Caco-2 (cell line): ENCODE measurements around the gene SGCG. TPM values are rescaled to one million over a fixed set of nuclear protein-coding genes. Genes with fewer than 3 reads are reported as not detected.

Experiments used
- BruUV-seq: library from RNA; stranded (reverse); fragments of 400-500 nt; replicated peaks from 2 replicates; lab custom pipeline; 2021; lab: Mats Ljungman, UMichigan
- CTCF ChIA-PET: fragments of 300-600 bp; sonication (Branson Sonifier 250); formaldehyde crosslinking; loops from one replicate; lab custom pipeline; 2022; ENCODE audit warnings: antibody characterized with exemption; lab: Charles Lee
- POLR2A ChIA-PET: fragments of 300-600 bp; sonication (Branson Sonifier 250); formaldehyde crosslinking; loops from one replicate; lab custom pipeline; 2022; ENCODE audit warnings: antibody characterized with exemption; lab: Charles Lee
- DNase-seq, 2 experiments: peaks; one replicate each; pipeline versions ENCODE4 v3.0.0 to v3.0.0-alpha.2; 2020 to 2022
- H3K27me3 ChIP-seq: replicated peaks from 2 replicates; pipeline ENCODE4 v1.6.0; 2011; ENCODE audit warnings: low read length; ENCODE audit not compliant: control insufficient read depth, insufficient read depth
- H3K36me3 ChIP-seq: 2 replicates; pipeline ENCODE4 v1.5.1; 2011; ENCODE audit warnings: low read length; ENCODE audit not compliant: control insufficient read depth, insufficient read depth
- H3K4me1 ChIP-seq: fragments of 250-450 bp; sonication (Bioruptor Pico); 2 replicates; pipeline ENCODE4 v1.5.1; 2020; ENCODE audit warnings: mild to moderate bottlenecking
- H3K4me3 ChIP-seq: 2 replicates; pipeline ENCODE4 v1.5.1; 2011; ENCODE audit warnings: low read depth, mild to moderate bottlenecking, control low read depth, low read length
- H3K9me3 ChIP-seq: fragments of 250-450 bp; sonication (Bioruptor Pico); 2 replicates; pipeline ENCODE4 v1.5.1; 2020; ENCODE audit warnings: mild to moderate bottlenecking, moderate library complexity
- H3K27ac Mint-ChIP-seq: one replicate; pipeline ENCODE4 v1.8.0; 2022; ENCODE audit warnings: mixed read lengths; ENCODE audit not compliant: unreplicated experiment
- H3K27me3 Mint-ChIP-seq: one replicate; pipeline ENCODE4 v1.8.0; 2022; ENCODE audit warnings: mixed read lengths; ENCODE audit not compliant: insufficient read depth, unreplicated experiment
- H3K36me3 Mint-ChIP-seq: one replicate; pipeline ENCODE4 v1.8.0; 2022; ENCODE audit warnings: mild to moderate bottlenecking, mixed read lengths; ENCODE audit not compliant: insufficient read depth, unreplicated experiment
- H3K4me1 Mint-ChIP-seq: one replicate; pipeline ENCODE4 v1.8.0; 2022; ENCODE audit warnings: low read depth, mixed read lengths; ENCODE audit not compliant: unreplicated experiment
- H3K4me3 Mint-ChIP-seq: one replicate; pipeline ENCODE4 v1.8.0; 2022; ENCODE audit warnings: mild to moderate bottlenecking, moderate library complexity, mixed read lengths; ENCODE audit not compliant: unreplicated experiment
- H3K9me3 Mint-ChIP-seq: one replicate; pipeline ENCODE4 v1.8.0; 2022; ENCODE audit warnings: mixed read lengths; ENCODE audit not compliant: unreplicated experiment
- CTCF ChIP-seq, 2 experiments: fragments of 200-600 bp in 1 of 2; IDR thresholded peaks; 1 replicate in 1 of 2; 2 replicates in 1 of 2; pipeline versions ENCODE4 v1.5.1 to v1.8.0; 2011 to 2022; ENCODE audit warnings: antibody characterized with exemption in 1 of 2, control low read depth in 1 of 2, inconsistent platforms in 1 of 2, low read depth in 1 of 2, low read length in 1 of 2, mild to moderate bottlenecking in 1 of 2, moderate library complexity in 1 of 2; ENCODE audit not compliant: insufficient read depth in 1 of 2, severe bottlenecking in 1 of 2, unreplicated experiment in 1 of 2
- intact Hi-C: fragments of 100-400 bp; cut with micrococcal nuclease; formaldehyde crosslinking; loops from one replicate; pipeline ENCODE4 v1.10.0; 2022; ENCODE audit not compliant: unreplicated experiment
- total RNA-seq: library from RNA; stranded (reverse); gene quantifications from 2 replicates; pipeline ENCODE4 v1.2.3, GENCODE V29; 2022

The SGCG gene
- total RNA-seq, 1 experiment from 2014 or later = not detected

GRCh38 chr13:23268441-23268840 lies 87.7 kb downstream of the SGCG start:
- H3K36me3 ChIP-seq = no peaks in the 10 kb centered on the region
- H3K27me3 ChIP-seq = no peaks in the 10 kb centered on the region
- Mint-ChIP-seq H3K4me3 (no peak overlapping the region), H3K36me3 (no peaks in the 10 kb centered on the region), H3K27ac (no peak overlapping the region), H3K27me3 (peaks cover 7% of the 10 kb centered on the region), H3K4me1 (no peaks in the 10 kb centered on the region), H3K9me3 (no peaks in the 10 kb centered on the region)
- no peak for TF ChIP-seq CTCF (IDR thresholded peaks at IDR 0.05; ENCODE audit: insufficient read depth in 1 of 2, low read depth in 1 of 2, low read length in 1 of 2, severe bottlenecking in 1 of 2, unreplicated experiment in 1 of 2)
- H3K4me3 ChIP-seq = no peak overlapping the region
- CTCF ChIA-PET = no interaction called here
- no peaks in the 10 kb centered on the region for H3K4me1 ChIP-seq
- H3K9me3 ChIP-seq = no peaks in the 10 kb centered on the region
- POLR2A ChIA-PET = no interaction called here
- BruUV-seq = no TSS peak
- no peak for DNase-seq
- intact Hi-C loops = no loop called here

GRCh38 chr13:23271331-23271730 lies 90.6 kb downstream of the SGCG start:
- Histone ChIP-seq H3K4me1 (no peaks in the 10 kb centered on the region), H3K9me3 (no peaks in the 10 kb centered on the region), H3K4me3 (no peak overlapping the region), H3K27me3 (no peaks in the 10 kb centered on the region), H3K36me3 (no peaks in the 10 kb centered on the region)
- Mint-ChIP-seq H3K36me3 (no peaks in the 10 kb centered on the region), H3K4me3 (no peak overlapping the region), H3K27ac (no peak overlapping the region), H3K4me1 (no peaks in the 10 kb centered on the region), H3K9me3 (no peaks in the 10 kb centered on the region), H3K27me3 (peaks cover 7% of the 10 kb centered on the region)
- TF ChIP-seq CTCF (IDR thresholded peaks at IDR 0.05; ENCODE audit: insufficient read depth in 1 of 2, low read depth in 1 of 2, low read length in 1 of 2, severe bottlenecking in 1 of 2, unreplicated experiment in 1 of 2) = no peak
- intact Hi-C loops = no loop called here
- ChIA-PET CTCF (no interaction called here), POLR2A (no interaction called here)
- DNase-seq = no peak
- BruUV-seq = no TSS peak

GRCh38 chr13:23273498-23273897 lies 92.7 kb downstream of the SGCG start:
- no TSS peak for BruUV-seq
- H3K4me1 ChIP-seq = no peaks in the 10 kb centered on the region
- POLR2A ChIA-PET = no interaction called here
- Mint-ChIP-seq H3K36me3 (no peaks in the 10 kb centered on the region), H3K9me3 (no peaks in the 10 kb centered on the region), H3K27me3 (peaks cover 4% of the 10 kb centered on the region), H3K4me1 (no peaks in the 10 kb centered on the region), H3K27ac (no peak overlapping the region), H3K4me3 (no peak overlapping the region)
- CTCF ChIA-PET = no interaction called here
- no peak overlapping the region for H3K4me3 ChIP-seq
- H3K27me3 ChIP-seq = no peaks in the 10 kb centered on the region
- no peaks in the 10 kb centered on the region for H3K36me3 ChIP-seq
- no peaks in the 10 kb centered on the region for H3K9me3 ChIP-seq
- DNase-seq = no peak
- intact Hi-C loops = no loop called here
- TF ChIP-seq CTCF (IDR thresholded peaks at IDR 0.05; ENCODE audit: insufficient read depth in 1 of 2, low read depth in 1 of 2, low read length in 1 of 2, severe bottlenecking in 1 of 2, unreplicated experiment in 1 of 2) = no peak
